ENCODE results near the gene RDH12.
A peak's percentile ranks its signal among the peaks of the same experiment; 100 is the strongest.
"Not testable (repeated sequence)": the region's sequence is repeated elsewhere in the genome, so short reads cannot be mapped to it uniquely, and the experiment has no call there.

The RDH12 gene

DNA sequence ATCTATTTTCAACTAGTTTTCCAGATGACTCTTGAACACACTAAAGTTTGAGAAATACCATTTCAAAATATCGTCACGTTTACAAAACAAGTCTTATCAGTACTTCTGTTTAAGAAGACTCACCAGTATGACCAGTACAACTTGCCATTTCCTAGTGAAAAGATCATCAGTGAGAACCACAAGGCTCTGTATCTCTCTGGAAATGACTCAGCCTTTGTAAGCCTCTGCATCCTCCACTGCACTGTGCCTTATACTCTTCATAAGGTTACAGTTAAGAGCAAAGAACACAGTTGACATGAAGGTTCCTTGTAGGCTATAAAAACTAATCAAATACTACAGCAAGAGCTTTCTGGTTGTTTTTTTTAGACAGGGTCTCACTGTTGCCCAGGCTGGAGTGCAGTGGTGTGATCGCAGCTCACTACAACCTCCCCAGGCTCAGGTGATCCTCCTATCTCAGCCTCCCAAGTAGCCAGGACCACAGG, 21.5 kb upstream of the RDH12 start:
- peaks cover 2% of the 10 kb centered on the region for H3K36me3 ChIP-seq (ENCODE audit: control insufficient read depth, insufficient read depth, low read length)
- H3K27ac ChIP-seq (ENCODE audit: low read depth, low read length), result no peak overlapping the region
- H3K27me3 ChIP-seq (ENCODE audit: control insufficient read depth, insufficient read depth, low read length), result no peaks in the 10 kb centered on the region
- no peak overlapping the region for H3K9ac ChIP-seq (ENCODE audit: low read length)
- no peak overlapping the region for H3K4me3 ChIP-seq (ENCODE audit: low read length)
- H3K4me1 ChIP-seq (ENCODE audit: control insufficient read depth, insufficient read depth, low read length), result no peaks in the 10 kb centered on the region

DNA sequence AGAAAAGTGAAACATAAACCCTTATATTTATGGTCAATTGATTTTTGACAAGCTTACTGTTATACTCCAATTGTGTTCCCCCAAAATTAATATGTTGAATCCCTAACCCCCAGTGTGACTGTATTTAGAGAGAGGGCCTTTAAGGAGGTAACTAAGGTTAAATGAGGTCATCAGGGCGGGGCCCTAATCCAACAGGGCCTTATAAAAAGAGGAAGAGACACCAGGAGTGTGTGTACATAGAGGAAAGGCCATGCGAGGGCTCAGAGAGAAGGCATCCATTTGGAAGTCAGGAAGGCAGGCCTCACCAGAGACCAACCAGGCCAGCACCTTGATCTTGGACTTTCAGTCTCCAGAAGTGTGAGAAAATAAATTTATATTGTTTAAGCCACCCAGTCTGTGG, 20.7 kb upstream of the RDH12 start:
- no peak overlapping the region for H3K27ac ChIP-seq (ENCODE audit: low read depth, low read length)
- peaks cover 2% of the 10 kb centered on the region for H3K36me3 ChIP-seq (ENCODE audit: control insufficient read depth, insufficient read depth, low read length)
- H3K27me3 ChIP-seq (ENCODE audit: control insufficient read depth, insufficient read depth, low read length), result no peaks in the 10 kb centered on the region
- H3K4me1 ChIP-seq (ENCODE audit: control insufficient read depth, insufficient read depth, low read length), result no peaks in the 10 kb centered on the region
- no peak overlapping the region for H3K9ac ChIP-seq (ENCODE audit: low read length)
- H3K4me3 ChIP-seq (ENCODE audit: low read length), result no peak overlapping the region

DNA sequence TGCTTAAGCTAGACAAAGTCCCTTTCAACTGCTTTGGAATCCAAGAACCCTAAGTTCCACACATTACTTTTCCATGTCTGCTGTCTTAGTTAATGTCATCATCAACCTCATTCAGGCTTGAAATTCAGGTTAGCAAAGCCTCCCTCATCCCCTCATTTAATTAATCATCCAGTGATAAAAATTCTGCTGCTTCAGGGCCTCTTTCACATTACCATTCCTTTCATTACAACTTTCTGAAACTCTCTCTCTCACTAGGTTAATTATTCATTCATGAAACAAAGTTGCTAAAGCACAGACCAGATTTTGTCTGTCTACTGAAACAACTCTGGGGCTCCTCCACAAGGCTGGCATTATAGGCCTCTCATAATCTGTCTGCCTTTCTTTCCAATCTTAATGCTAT, 17.8 kb upstream of the RDH12 start:
- Histone ChIP-seq H3K27me3 (ENCODE audit: control insufficient read depth, insufficient read depth, low read length) (no peaks in the 10 kb centered on the region), H3K36me3 (ENCODE audit: control insufficient read depth, insufficient read depth, low read length) (peaks cover 10% of the 10 kb centered on the region), H3K9ac (ENCODE audit: low read length) (no peak overlapping the region), H3K4me1 (ENCODE audit: control insufficient read depth, insufficient read depth, low read length) (no peaks in the 10 kb centered on the region), H3K27ac (ENCODE audit: low read depth, low read length) (no peak overlapping the region), H3K4me3 (ENCODE audit: low read length) (no peak overlapping the region)

DNA sequence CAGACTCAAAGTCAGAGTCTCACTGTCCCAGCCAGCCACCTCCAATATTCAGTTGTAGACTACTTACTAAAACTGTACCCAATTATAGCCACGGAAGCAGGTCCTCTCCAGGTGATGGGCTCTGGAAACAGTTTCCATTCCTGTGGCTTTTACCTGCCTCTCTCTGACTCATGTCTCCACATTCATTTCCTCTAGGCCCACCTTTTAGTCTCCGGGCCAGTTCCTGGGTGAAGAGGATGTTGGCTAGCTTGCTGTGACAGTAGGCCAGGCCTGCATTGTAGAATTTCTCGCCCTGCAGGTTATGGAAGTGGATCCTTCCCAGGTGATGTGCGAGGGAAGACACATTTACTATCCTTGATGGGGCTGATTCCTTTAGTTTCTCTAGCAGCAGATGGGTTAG, 11.7 kb upstream of the RDH12 start:
- peaks cover 21% of the 10 kb centered on the region for H3K36me3 ChIP-seq (ENCODE audit: control insufficient read depth, insufficient read depth, low read length)
- H3K9ac ChIP-seq (ENCODE audit: low read length), result no peak overlapping the region
- H3K4me3 ChIP-seq (ENCODE audit: low read length), result no peak overlapping the region
- H3K27ac ChIP-seq (ENCODE audit: low read depth, low read length), result no peak overlapping the region
- H3K4me1 ChIP-seq (ENCODE audit: control insufficient read depth, insufficient read depth, low read length), result no peaks in the 10 kb centered on the region
- no peaks in the 10 kb centered on the region for H3K27me3 ChIP-seq (ENCODE audit: control insufficient read depth, insufficient read depth, low read length)

DNA sequence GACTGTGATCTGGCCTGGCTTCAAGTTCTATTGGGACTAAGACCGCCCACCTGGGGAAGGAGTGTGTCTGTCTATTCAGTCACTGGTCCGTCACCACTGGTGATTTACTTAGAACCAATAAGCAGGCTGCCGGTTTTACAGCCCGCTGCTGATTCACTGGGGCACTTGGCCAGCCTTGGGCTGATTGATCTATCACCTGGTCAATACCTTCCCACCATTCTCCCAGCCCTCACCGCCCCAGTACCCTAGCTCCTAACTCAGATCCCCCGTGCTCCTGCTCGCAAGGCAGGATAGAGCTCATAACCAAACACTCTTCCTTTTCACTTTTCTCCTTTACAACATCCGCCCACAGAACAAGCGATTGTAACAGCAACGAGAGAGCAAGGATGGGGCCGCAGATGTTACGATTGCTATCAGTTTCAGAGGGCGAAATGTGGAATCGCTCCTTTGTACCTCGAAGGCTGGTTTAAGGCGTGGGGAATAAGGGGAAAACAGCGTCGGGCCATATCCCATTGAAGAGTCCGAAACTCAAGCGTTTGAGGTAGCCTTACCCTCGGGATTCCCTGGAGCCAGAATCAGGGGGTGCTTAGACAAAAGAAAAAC, 6.8 kb upstream of the RDH12 start:
- H3K9ac ChIP-seq (ENCODE audit: low read length), result peak overlapping the region; percentile 0
- H3K4me1 ChIP-seq (ENCODE audit: control insufficient read depth, insufficient read depth, low read length), result no peaks in the 10 kb centered on the region
- no peaks in the 10 kb centered on the region for H3K27me3 ChIP-seq (ENCODE audit: control insufficient read depth, insufficient read depth, low read length)
- H3K36me3 ChIP-seq (ENCODE audit: control insufficient read depth, insufficient read depth, low read length), result peaks cover 11% of the 10 kb centered on the region
- H3K4me3 ChIP-seq (ENCODE audit: low read length), result peak overlapping the region; percentile 89
- H3K27ac ChIP-seq (ENCODE audit: low read depth, low read length), result peak overlapping the region; percentile 47

DNA sequence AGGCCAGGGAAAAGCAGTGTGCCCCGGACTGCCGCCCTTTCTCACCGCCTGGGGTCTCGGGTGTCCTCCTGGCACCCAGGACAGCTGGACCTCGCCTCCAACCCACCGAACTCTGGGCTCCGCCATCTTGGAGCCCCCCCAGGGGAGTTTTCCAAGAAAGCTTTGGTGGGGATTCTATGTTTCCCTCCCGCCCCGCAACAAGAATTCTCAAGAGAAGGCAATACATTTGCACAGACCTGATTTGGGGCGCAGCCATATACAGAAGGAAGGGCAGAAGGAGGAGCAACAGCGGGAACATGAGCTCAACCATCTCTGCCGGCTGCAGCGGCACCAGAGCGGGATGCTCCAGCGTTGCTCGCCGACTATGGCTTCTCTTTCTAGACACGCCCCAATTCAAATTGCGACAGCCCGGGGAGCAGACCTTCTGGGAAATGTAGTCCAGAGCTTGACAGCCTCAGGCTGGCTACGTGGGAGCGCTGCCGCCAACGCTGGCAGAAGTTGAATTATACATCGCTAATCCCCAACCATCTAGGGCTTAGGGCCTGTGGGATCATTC, 6.2 kb upstream of the RDH12 start, which contains the start of gene RDH11:
Gene RDH11, minus strand, starts transcription at position 371 of the 556 bp plus-strand sequence. Its CDS starts 61 bp downstream, at position 310.
- H3K9ac ChIP-seq (ENCODE audit: low read length), result peak within 1 kb of the TSS; percentile 0
- H3K27ac ChIP-seq (ENCODE audit: low read depth, low read length), result peak within 1 kb of the TSS; percentile 47

DNA sequence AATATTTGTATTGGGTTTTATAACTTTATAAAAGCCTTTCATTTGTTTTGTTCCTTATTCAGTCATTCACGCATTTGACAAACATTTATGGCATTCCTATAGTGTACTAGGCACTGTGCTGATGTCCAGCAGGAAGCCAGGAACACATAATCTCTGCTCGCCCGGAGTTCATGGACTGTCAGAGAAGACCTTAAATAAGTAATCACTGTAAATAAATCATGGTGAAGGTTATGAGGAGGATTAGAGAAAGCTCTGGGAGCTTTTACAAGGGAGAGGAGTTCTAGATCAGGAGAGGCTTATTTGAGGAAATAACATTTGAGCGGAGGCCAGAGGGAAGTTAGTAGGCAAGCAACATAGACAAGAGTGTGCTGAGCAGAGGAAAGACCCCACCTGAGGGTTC, 4.7 kb upstream of the RDH12 start:
- Histone ChIP-seq H3K27ac (ENCODE audit: low read depth, low read length) (no peak overlapping the region), H3K36me3 (ENCODE audit: control insufficient read depth, insufficient read depth, low read length) (no peaks in the 10 kb centered on the region), H3K4me1 (ENCODE audit: control insufficient read depth, insufficient read depth, low read length) (no peaks in the 10 kb centered on the region), H3K27me3 (ENCODE audit: control insufficient read depth, insufficient read depth, low read length) (no peaks in the 10 kb centered on the region), H3K9ac (ENCODE audit: low read length) (no peak overlapping the region), H3K4me3 (ENCODE audit: low read length) (no peak overlapping the region)

More for the DNA sequence above, 6.2 kb upstream of the RDH12 start, which contains the start of gene RDH11:
- Histone ChIP-seq H3K4me3 (ENCODE audit: low read length) (peak within 1 kb of the TSS; percentile 89), H3K27me3 (ENCODE audit: control insufficient read depth, insufficient read depth, low read length) (no peaks in the 10 kb centered on the region), H3K4me1 (ENCODE audit: control insufficient read depth, insufficient read depth, low read length) (no peaks in the 10 kb centered on the region), H3K36me3 (ENCODE audit: control insufficient read depth, insufficient read depth, low read length) (peaks cover 8% of the 10 kb centered on the region)

DNA sequence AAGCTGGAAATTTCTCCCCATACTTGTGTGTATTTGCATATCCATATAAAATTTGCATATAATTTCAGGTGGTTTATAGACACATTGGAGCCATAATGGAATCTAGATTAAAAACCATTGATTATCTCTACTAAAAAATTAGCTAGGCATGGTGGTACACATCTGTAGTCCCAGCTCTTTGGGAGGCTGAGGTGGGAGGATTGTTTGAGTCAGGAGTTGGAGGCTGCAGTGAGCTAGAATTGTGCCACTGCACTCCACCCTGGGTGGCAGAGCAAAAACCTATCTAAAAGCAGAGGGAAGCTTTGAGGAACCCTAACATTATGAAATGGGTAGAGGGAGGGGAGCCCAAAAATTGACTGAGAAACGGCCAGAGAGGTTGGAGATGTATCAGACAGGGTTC, 3.5 kb upstream of the RDH12 start:
- no peaks in the 10 kb centered on the region for H3K27me3 ChIP-seq (ENCODE audit: control insufficient read depth, insufficient read depth, low read length)
- H3K4me3 ChIP-seq (ENCODE audit: low read length), result no peak overlapping the region
- no peak overlapping the region for H3K9ac ChIP-seq (ENCODE audit: low read length)
- H3K27ac ChIP-seq (ENCODE audit: low read depth, low read length), result no peak overlapping the region
- H3K4me1 ChIP-seq (ENCODE audit: control insufficient read depth, insufficient read depth, low read length), result no peaks in the 10 kb centered on the region
- H3K36me3 ChIP-seq (ENCODE audit: control insufficient read depth, insufficient read depth, low read length), result no peaks in the 10 kb centered on the region

DNA sequence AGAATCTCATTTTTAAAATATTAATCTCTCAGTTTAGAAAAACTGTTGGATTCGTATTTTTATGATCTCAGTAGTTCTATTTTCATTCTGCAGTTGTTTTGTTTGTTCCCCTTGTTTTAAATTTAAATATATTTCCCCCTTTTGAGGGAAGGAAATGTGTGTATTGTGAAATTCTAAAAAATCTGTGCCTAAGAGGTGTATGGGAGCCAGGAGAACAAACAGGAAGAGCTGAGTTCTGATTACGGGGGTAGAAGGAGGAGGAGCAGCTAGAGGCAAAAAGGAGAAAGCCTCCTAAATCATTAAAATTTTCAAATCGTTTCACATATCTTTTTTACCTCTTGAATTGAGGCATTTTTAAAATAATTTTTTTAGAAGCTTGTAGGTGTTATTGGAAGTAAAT, 2.3 kb downstream of the RDH12 start:
- H3K36me3 ChIP-seq (ENCODE audit: control insufficient read depth, insufficient read depth, low read length), result no peaks in the 10 kb centered on the region
- no peaks in the 10 kb centered on the region for H3K27me3 ChIP-seq (ENCODE audit: control insufficient read depth, insufficient read depth, low read length)
- no peak overlapping the region for H3K4me3 ChIP-seq (ENCODE audit: low read length)
- H3K9ac ChIP-seq (ENCODE audit: low read length), result no peak overlapping the region
- no peak overlapping the region for H3K27ac ChIP-seq (ENCODE audit: low read depth, low read length)
- no peaks in the 10 kb centered on the region for H3K4me1 ChIP-seq (ENCODE audit: control insufficient read depth, insufficient read depth, low read length)

DNA sequence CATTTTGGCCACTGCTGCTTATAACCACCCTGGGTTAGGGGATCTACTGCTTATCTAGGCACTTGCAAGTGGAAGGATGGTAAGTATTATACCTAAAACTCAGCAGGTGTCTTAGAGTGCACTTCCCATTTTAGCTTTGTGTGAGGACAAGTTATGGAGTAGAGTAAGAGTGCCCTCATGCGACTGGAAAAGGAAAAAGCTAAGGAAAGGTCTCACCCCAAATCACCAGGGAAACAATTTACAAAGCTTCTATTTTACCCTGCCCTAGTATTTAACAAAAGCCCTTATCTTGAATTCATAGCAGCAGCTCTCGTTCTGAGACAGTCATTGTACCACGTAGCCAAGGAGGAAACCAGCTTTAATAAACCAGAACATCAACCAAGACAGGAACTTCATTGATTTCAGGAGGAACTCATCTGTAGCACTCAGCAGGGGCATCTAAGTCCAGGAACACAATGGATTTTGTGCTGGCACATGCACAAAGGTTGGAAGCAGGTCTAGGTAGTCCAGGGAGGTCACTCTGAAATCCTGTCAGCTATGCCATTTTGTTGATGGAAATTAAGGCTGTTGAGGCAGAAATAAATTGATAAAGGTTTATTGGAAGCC, 2.9 kb downstream of the RDH12 start:
- Histone ChIP-seq H3K36me3 (ENCODE audit: control insufficient read depth, insufficient read depth, low read length) (no peaks in the 10 kb centered on the region), H3K9ac (ENCODE audit: low read length) (no peak overlapping the region), H3K27me3 (ENCODE audit: control insufficient read depth, insufficient read depth, low read length) (no peaks in the 10 kb centered on the region), H3K4me3 (ENCODE audit: low read length) (no peak overlapping the region), H3K4me1 (ENCODE audit: control insufficient read depth, insufficient read depth, low read length) (no peaks in the 10 kb centered on the region), H3K27ac (ENCODE audit: low read depth, low read length) (no peak overlapping the region)

DNA sequence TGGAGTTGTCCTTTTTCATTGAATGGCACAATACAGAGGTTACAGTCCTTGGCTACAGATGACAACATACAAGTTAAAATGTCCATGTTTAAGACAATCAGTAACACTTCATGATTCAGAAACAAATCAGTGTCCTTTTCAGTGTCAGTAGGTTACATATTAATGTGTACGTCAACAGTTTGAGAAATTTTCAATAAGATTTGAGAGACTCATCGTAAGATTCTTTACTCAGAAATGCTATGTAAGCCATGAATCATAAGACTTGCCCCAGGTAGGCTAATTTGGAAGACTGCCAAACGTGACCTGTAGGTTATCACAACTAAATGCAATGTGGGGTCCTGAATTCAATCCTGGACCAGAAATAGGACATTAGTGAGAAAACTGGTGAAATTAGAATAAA, 3.5 kb downstream of the RDH12 start:
- H3K36me3 ChIP-seq (ENCODE audit: control insufficient read depth, insufficient read depth, low read length), result no peaks in the 10 kb centered on the region
- H3K4me1 ChIP-seq (ENCODE audit: control insufficient read depth, insufficient read depth, low read length), result no peaks in the 10 kb centered on the region
- no peak overlapping the region for H3K9ac ChIP-seq (ENCODE audit: low read length)
- H3K4me3 ChIP-seq (ENCODE audit: low read length), result no peak overlapping the region
- H3K27me3 ChIP-seq (ENCODE audit: control insufficient read depth, insufficient read depth, low read length), result no peaks in the 10 kb centered on the region
- H3K27ac ChIP-seq (ENCODE audit: low read depth, low read length), result no peak overlapping the region

DNA sequence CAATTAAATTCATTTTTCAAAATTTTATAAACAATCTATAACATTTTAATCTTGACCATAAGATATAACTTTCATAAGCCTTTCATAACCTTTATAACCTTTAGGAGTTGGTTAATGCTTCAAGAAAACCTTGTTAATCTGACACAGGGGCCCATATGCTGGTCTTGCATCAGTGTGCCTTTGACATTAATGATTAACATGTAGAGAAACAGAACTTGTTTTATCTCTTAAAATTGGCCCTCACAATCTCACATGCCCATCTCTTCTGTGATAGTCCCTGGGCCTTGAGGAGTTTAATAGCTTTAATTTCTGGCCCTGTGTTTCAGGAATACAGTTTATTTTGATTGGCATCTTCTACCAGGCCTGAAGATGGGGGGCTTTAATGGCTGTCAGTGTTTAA, 7.7 kb downstream of the RDH12 start:
- H3K4me1 ChIP-seq (ENCODE audit: control insufficient read depth, insufficient read depth, low read length); H3K27ac ChIP-seq (ENCODE audit: low read depth, low read length); H3K36me3 ChIP-seq (ENCODE audit: control insufficient read depth, insufficient read depth, low read length); H3K27me3 ChIP-seq (ENCODE audit: control insufficient read depth, insufficient read depth, low read length); H3K9ac ChIP-seq (ENCODE audit: low read length); H3K4me3 ChIP-seq (ENCODE audit: low read length): not testable (repeated sequence)

DNA sequence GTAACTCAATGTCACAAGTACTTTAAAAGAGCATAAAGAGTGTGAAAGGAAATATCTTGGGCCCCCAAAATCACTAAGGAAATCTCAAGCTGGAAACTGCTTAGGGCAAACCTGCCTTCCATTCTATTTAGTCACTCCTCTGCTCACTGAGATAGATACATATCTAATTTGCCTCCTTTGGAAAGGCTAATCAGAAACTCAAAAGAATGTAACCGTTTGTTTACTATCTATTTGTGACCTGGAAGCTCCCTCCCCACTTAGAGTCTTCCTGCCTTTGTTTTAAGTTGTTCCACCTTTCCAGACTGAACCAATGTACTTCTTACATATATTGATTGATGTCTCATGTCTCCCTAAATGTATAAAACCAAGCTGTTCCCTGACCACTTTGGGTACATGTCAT, 8.1 kb downstream of the RDH12 start:
- H3K36me3 ChIP-seq (ENCODE audit: control insufficient read depth, insufficient read depth, low read length); H3K4me1 ChIP-seq (ENCODE audit: control insufficient read depth, insufficient read depth, low read length); H3K27me3 ChIP-seq (ENCODE audit: control insufficient read depth, insufficient read depth, low read length); H3K9ac ChIP-seq (ENCODE audit: low read length); H3K27ac ChIP-seq (ENCODE audit: low read depth, low read length); H3K4me3 ChIP-seq (ENCODE audit: low read length): not testable (repeated sequence)

Measured in rectal smooth muscle tissue (tissue), 1 donor.